ENCODE results near the gene KRT14. TPM values are rescaled to one million over a fixed set of nuclear protein-coding genes. Genes with fewer than 3 reads are reported as not detected.
"Not testable (repeated sequence)": the region's sequence is repeated elsewhere in the genome, so short reads cannot be mapped to it uniquely, and the experiment has no call there.

KRT14 gene
- not detected for total RNA-seq

DNA sequence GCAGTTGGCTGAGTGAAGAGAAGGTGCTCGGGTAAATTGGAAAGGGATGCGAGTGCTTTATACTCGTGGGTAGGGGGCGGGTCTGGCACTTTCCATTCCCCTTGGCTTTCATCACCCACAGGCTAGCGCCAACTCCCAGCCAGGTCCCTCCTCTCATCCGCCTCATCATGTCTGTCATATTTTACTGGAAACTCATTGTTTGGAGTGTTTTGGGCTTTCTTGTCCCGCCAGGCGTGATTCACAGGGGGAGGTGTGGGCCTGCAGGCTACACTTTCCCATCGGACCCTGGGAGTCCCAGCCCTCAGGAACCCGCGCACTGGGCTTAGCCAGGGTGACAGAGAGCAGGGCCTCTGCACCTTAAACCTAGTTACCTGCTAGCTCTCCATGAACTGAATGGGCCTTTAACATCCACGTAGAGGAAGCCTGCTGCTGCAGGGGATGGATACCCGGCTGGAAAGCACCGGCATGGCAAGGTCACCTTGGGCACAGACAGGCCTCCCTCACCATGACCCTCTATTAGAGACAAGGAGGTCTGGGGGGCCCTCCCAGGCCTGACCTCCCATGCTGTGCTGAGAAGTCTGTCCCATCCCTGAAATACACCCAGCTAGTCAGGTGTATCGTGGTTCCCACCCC, at the start of gene KRT14:
Gene KRT14 (minus strand): TSS at position 33 of the 633 bp plus-strand sequence. CDS start 61 bp downstream, outside the sequence.
- no peak for DNase-seq

- no peak for DNase-seq
These were observed 48.7 kb upstream of the KRT14 start for GRCh38 chr17:41635121-41636097.

GRCh38 chr17:41634639-41635038, 47.9 kb upstream of the KRT14 start:
- no peak for DNase-seq

- DNase-seq = no peak
These were observed 47.0 kb upstream of the KRT14 start for GRCh38 chr17:41633556-41634199.

GRCh38 chr17:41632482-41633105, 45.9 kb upstream of the KRT14 start:
- no peak for DNase-seq

GRCh38 chr17:41631898-41632285, 45.2 kb upstream of the KRT14 start:
- DNase-seq = no peak

DNA sequence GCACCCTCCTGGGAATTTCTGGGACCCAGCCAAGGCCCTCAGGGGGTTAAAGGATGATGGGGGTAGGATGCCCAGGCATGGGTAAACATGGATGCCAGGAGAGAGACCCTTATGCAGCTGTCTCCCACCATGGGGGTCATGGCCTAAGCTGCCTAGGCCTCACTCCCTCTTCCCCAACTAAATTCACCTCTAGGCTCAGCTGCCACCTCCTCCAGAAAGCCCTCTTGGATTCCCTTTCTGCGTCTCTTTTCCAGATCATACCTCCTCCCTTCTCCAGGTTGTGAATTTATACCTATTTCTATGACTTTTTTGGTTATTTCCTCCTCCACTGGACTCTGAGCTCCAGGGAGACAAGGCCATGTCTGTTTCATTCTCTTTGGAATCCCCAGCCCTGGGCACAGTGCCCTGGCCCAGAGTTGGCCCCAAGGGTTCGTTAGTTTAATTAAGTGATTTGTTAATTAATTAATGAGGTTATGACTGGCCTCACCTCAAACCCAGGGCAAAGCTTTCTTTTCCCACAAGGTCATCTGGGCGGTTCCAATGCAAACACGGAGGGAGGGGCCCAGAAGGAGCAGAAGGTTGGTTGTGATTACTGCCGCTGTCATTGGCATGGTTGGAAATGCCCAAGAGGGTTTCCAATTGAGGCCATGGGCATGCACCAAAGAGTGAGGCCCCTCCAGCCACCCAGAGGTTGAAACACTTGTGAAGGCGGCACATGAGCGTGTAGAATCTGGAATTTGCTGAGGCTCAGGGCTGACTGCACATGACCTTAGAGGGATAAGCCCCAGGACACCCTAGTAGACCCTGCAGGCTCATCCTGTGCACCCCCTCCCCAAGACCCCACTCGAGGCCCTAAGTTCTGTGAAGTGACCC, 44.6 kb upstream of the KRT14 start:
- no peak for DNase-seq

DNA sequence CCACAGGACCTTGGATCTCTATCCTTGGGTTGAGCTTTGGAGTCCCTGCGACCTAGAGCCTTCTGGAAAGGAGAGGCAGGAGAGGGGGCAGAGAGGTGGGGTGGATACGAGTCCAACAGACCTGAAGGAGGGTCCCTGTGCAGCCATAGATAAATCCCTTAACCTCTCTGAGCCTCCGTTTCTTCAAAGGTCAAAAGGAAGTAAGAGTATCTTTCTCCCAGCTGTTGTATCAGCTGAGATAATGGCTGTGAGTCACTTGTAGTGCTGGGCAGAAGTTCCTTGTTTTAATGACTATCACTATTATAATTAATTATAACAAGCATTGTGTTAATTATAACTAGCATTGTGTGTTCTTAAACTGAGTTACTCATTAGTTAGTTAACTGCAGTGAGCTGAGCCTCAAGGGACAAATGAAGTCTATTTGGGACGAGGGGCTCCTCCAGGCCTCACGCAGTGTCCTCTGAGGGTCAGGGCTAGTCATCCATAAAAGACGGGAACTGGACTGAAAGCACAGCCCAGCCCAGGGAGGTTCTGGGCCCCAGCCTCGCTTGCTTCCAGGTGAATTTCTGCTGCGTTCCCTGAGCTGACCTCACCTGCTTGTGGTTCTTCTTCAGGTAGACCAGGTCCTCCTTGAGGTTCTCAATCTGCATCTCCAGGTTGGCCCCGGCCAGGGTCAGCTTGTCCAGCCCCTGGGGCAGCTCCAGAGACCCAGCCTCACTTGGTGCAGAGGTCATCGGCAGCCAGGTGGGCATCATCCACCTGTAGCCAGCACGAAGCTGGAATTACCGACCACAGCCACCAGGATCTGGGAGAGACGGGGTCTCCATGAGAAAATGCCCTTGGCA, 43.4 kb upstream of the KRT14 start:
- no peak for DNase-seq

GRCh38 chr17:41629316-41629715, 42.6 kb upstream of the KRT14 start:
- DNase-seq = no peak

DNA sequence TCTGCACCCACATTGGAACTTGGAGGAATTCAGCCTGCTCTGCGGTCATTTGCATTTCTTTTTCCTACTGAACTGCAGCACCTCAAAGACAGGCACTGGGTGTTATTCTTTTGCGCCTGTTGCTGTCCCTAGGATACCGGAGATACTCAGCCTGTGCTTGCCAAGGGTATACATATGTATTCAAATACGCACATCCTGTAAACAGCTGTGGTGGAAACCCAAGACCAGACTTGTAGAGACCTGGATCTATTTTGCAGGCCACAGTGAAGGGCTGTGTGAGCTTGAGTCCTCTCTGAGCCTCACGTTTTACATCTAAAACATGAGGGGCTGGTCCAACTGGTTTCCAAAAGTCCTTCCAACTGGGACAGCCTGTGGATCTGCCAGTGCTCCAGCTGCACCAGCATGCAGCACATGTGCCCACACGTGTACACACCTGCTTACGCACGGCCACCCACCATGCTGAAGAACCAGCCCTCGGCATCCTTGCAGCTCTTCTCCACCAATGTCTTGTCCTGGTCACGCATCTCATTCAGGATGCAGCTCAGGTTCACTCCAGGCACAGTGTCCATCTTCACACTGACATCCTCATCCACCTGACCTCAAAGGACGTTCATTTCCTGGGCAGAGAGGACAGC, 42.0 kb upstream of the KRT14 start:
- DNase-seq = not testable (repeated sequence)

- DNase-seq = not testable (repeated sequence)
These were observed 41.3 kb upstream of the KRT14 start for GRCh38 chr17:41628073-41628370.

- DNase-seq = no peak
These were observed 40.8 kb upstream of the KRT14 start for GRCh38 chr17:41627316-41628072.

DNA sequence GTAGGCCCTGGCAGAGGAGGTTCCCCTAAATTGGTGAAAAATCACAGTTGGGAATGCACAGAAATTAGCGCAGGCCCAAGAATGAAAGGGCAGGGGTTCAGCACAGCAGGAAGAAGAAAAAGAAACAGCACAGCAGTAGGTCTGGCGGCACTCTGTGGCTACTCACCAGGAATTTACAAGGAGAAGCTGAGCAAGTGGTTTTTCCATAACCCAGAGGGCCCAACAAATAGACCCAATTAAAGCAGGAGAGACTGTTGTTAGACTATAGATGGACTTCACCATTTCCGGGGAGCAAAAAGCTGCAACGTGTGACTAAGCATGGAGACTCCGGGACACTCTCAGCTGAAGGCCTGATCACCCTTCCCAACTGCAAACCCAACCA, 40.2 kb upstream of the KRT14 start:
- not testable (repeated sequence) for DNase-seq

DNA sequence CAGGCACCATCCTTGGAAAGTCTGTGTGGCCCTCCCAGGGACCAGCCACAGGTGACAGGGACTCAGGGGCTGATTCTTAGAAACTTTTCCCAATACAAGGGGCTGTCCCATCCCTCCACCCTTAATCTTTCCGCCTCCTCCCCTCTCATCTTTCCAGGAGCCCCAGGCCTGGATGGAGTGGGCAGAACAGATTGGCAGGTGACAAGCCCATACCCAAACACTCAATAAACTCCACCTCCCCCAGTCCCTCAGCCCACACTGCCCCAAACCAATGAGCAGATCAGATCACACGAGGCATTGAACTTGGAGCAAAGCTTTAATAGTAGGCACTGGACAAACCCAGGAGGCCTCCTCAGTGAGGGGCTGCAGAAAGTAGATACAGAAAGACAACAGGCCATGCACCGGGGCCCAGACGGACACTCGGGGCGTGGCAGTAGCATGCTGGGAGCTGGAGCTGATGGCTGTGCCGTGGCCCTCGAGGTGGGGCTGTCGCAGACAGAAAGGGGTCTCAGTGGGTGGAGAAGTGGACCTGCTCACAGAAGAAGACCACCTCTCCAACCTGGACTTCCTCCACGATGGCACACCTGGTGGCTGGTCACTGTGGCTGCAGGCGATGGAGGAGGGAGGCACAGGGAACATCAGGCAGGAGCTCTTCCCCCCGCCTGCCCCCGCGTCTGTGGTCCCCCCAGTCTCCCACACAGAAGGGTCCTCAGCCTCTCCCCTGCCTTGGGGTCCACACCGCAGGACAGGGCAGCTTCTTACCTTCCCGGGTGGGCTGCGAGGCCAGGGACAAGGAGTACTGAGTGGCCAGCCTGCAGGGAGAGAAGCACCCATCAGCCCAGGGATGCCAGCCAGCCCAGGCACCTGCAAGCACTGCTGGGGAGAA, 39.6 kb upstream of the KRT14 start:
- not testable (repeated sequence) for DNase-seq

- no peak for DNase-seq
These were observed 38.9 kb upstream of the KRT14 start for GRCh38 chr17:41625602-41626001.

- DNase-seq = no peak
These were observed 37.8 kb upstream of the KRT14 start, which contains the start of gene KRT17 for GRCh38 chr17:41624208-41625101. TSS of gene KRT17 (minus strand) at chr17:41624575. CDS start at chr17:41624509, 66 bp downstream.

GRCh38 chr17:41623184-41623861, 36.6 kb upstream of the KRT14 start:
- DNase-seq = not testable (repeated sequence)
